ENCODE results near the gene CSRP3.

The CSRP3 gene

DNA sequence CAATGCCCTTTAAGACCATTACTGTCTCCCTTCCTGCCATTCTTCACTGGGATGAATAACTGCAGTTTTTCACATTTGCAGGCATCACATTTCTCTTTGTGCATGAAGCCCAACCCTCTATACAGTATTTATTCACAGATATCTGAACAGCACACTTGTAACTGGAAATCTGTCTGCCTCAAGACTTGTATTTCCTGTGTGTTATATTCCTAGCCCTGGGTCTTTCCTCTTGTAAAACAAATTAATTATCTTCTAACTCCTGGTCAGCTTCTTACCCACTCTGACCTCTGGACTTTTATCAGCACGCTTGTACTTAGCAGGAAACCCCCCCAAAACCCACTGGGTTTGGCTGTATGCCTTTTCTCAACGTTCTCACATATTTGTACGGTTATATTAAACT, 2.0 kb downstream of the CSRP3 start:
- H3K9me3 ChIP-seq (ENCODE audit: control insufficient read depth in 1 of 2, low read length in 2 of 2): no peaks in the 10 kb centered on the region
- H3K36me3 ChIP-seq (ENCODE audit: control insufficient read depth in 1 of 2, insufficient read depth in 2 of 2, low read length in 2 of 2): no peaks in the 10 kb centered on the region
- no peaks in the 10 kb centered on the region for H3K27me3 ChIP-seq (ENCODE audit: low read depth, low read length)
- no peak overlapping the region for H3K4me3 ChIP-seq (ENCODE audit: low read depth in 1 of 2, low read length in 2 of 2)
- H3K27ac ChIP-seq (ENCODE audit: low read length): no peak overlapping the region
- no peaks in the 10 kb centered on the region for H3K4me1 ChIP-seq (ENCODE audit: control insufficient read depth in 1 of 2, insufficient read depth in 2 of 2, low read length in 2 of 2)

DNA sequence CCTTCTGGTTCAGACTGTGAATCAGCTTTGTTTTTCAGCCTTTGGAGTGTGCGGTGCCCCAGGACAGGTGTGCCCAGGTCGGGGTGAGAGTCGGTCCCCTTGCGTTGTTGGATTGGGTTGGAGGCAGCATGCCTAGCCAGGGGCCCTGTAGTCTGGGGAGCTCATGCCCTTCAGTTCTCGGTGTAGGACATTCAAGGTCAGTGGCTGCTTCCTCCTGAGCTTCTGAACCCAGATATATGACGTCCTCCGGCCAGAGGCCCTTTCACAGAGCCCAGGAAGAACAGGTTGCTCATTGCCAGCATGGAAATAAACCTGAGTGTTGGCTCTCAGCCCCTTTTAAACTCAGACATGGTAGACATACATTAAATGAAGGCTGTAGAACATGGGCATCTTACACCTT, 2.7 kb downstream of the CSRP3 start:
- no peaks in the 10 kb centered on the region for H3K9me3 ChIP-seq (ENCODE audit: control insufficient read depth in 1 of 2, low read length in 2 of 2)
- no peaks in the 10 kb centered on the region for H3K36me3 ChIP-seq (ENCODE audit: control insufficient read depth in 1 of 2, insufficient read depth in 2 of 2, low read length in 2 of 2)
- H3K27me3 ChIP-seq (ENCODE audit: low read depth, low read length): no peaks in the 10 kb centered on the region
- H3K27ac ChIP-seq (ENCODE audit: low read length): no peak overlapping the region
- no peaks in the 10 kb centered on the region for H3K4me1 ChIP-seq (ENCODE audit: control insufficient read depth in 1 of 2, insufficient read depth in 2 of 2, low read length in 2 of 2)
- no peak overlapping the region for H3K4me3 ChIP-seq (ENCODE audit: low read depth in 1 of 2, low read length in 2 of 2)

DNA sequence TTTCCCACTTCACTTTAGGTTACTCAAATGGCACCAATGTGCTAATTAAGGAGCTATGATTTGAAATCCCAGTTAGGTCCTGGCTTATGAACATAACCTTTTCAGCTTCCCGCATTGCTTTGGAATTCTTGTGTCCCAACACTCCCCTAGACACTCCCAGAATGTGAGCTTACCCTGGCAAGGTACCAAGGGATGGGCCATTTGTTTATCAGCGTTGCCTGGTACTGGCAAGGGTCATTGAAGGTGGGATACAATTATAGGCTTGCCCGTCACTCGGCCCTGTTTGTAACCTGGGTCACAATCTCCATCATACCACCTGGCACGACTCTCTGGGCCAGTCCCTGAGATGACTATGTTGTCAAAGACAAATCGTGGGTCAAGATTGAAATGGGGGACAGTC, 5.4 kb downstream of the CSRP3 start:
- H3K27me3 ChIP-seq (ENCODE audit: low read depth, low read length): no peaks in the 10 kb centered on the region
- H3K36me3 ChIP-seq (ENCODE audit: control insufficient read depth in 1 of 2, insufficient read depth in 2 of 2, low read length in 2 of 2): no peaks in the 10 kb centered on the region
- no peak overlapping the region for H3K27ac ChIP-seq (ENCODE audit: low read length)
- no peaks in the 10 kb centered on the region for H3K4me1 ChIP-seq (ENCODE audit: control insufficient read depth in 1 of 2, insufficient read depth in 2 of 2, low read length in 2 of 2)
- no peak overlapping the region for H3K4me3 ChIP-seq (ENCODE audit: low read depth in 1 of 2, low read length in 2 of 2)
- no peaks in the 10 kb centered on the region for H3K9me3 ChIP-seq (ENCODE audit: control insufficient read depth in 1 of 2, low read length in 2 of 2)

DNA sequence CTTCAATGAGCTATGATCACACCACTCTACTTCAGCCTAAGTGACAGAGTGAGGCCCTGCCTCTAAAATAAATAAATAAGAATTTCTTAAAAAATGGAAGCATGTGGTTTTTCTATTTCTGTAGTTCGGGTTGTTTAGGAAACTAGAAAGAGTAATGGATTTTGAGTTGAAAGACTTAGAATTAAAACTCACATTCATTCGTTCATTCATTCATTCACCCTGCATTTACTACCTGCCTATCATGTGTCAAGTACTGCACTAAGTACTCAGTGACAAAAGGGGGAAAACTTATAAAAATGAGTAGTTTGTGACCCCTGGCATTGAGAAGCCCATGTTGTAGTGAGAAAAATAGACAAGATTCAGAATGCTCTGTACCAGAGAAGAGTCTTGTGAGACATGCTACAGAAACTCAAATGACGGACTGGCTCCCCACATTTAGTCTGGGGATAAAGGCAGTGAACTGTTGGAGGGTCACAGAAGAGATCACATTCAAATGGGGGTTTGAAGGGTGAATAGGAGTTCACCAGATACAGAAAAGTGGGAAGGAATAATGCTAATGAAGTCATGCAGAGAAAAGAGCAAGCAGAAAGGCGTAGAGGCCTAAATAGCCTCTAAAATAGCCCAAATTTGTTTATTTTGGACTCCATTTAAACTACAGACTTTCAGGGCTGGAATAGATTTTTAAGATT, 7.0 kb downstream of the CSRP3 start:
- no peaks in the 10 kb centered on the region for H3K4me1 ChIP-seq (ENCODE audit: control insufficient read depth in 1 of 2, insufficient read depth in 2 of 2, low read length in 2 of 2)
- H3K27ac ChIP-seq (ENCODE audit: low read length): no peak overlapping the region
- H3K27me3 ChIP-seq (ENCODE audit: low read depth, low read length): no peaks in the 10 kb centered on the region
- H3K9me3 ChIP-seq (ENCODE audit: control insufficient read depth in 1 of 2, low read length in 2 of 2): no peaks in the 10 kb centered on the region
- H3K36me3 ChIP-seq (ENCODE audit: control insufficient read depth in 1 of 2, insufficient read depth in 2 of 2, low read length in 2 of 2): no peaks in the 10 kb centered on the region
- no peak overlapping the region for H3K4me3 ChIP-seq (ENCODE audit: low read depth in 1 of 2, low read length in 2 of 2)

DNA sequence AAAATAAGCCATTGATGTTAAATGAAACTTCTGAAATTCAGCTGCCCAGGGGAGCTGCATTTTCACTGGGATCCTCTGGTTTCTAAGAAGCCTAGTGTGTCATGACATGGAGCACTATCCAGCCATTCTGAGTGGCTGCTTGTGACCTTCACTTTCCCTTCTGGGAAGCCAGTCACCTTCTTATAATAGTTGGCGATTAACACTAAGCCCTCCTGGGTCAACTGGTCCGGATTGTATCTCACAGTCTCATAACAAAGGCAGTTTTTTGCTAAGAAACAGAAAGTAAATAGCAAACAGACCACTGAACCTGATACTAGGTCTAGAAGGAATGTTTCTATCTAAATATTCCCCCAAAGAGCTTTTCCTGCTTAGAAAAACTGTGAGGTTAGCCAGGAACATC, 7.9 kb downstream of the CSRP3 start:
- no peak overlapping the region for H3K27ac ChIP-seq (ENCODE audit: low read length)
- H3K4me1 ChIP-seq (ENCODE audit: control insufficient read depth in 1 of 2, insufficient read depth in 2 of 2, low read length in 2 of 2): no peaks in the 10 kb centered on the region
- H3K36me3 ChIP-seq (ENCODE audit: control insufficient read depth in 1 of 2, insufficient read depth in 2 of 2, low read length in 2 of 2): no peaks in the 10 kb centered on the region
- no peaks in the 10 kb centered on the region for H3K27me3 ChIP-seq (ENCODE audit: low read depth, low read length)
- H3K4me3 ChIP-seq (ENCODE audit: low read depth in 1 of 2, low read length in 2 of 2): no peak overlapping the region
- no peaks in the 10 kb centered on the region for H3K9me3 ChIP-seq (ENCODE audit: control insufficient read depth in 1 of 2, low read length in 2 of 2)

DNA sequence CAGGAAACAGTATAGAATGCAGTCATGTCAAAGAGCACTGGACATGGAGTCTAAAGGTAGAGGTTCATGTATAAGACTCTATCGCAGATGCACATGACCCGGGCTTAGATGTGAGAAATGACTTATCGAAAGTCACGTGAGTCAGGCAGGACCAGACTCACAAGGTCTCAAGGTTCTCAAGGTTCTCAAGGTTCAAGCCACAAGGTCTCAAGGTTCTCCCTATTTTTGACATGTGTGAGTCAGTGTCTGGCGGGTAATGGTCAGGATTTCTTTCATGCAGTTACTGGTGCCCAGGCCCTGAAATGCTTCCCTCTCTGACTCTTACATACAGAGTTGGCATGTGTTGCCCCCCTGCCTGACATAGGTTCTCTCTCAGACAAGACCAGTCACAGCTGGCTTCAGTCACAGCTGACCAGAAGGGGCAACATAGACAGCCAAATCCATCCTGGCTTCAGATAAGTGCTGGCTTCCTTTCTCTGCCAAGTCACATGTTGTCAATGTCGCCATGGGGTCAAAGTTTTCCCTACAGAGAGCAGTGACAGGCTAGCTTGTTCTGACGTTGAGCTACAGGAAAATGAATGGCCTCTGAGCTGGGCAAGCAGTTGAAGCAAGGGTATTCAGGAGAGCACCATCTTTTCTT, 10.1 kb downstream of the CSRP3 start:
- Histone ChIP-seq H3K27ac (ENCODE audit: low read length) (no peak overlapping the region), H3K4me3 (ENCODE audit: low read depth in 1 of 2, low read length in 2 of 2) (no peak overlapping the region), H3K27me3 (ENCODE audit: low read depth, low read length) (no peaks in the 10 kb centered on the region), H3K4me1 (ENCODE audit: control insufficient read depth in 1 of 2, insufficient read depth in 2 of 2, low read length in 2 of 2) (no peaks in the 10 kb centered on the region), H3K36me3 (ENCODE audit: control insufficient read depth in 1 of 2, insufficient read depth in 2 of 2, low read length in 2 of 2) (no peaks in the 10 kb centered on the region), H3K9me3 (ENCODE audit: control insufficient read depth in 1 of 2, low read length in 2 of 2) (no peaks in the 10 kb centered on the region)

DNA sequence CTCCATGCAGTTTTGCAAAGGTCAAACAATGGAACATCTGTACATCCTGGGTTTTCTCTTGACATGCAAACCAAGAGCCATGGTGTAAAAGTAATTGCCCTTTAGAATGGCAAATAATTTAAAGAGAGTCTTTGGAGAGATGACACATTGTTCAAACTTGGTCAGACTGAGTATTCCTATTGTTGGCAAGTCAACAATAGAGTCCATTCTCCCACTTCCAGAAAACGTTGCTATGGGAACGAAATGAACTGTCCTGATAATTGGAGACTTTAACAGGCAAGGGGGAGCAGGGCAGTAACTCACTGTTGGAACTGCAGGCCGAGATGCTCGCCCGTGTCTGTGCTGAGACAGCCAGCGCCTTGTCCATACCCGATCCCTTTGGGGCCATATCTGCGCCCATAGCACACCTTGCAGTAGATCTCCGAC, 13.9 kb downstream of the CSRP3 start:
- Histone ChIP-seq H3K27me3 (ENCODE audit: low read depth, low read length) (no peaks in the 10 kb centered on the region), H3K4me1 (ENCODE audit: control insufficient read depth in 1 of 2, insufficient read depth in 2 of 2, low read length in 2 of 2) (no peaks in the 10 kb centered on the region), H3K4me3 (ENCODE audit: low read depth in 1 of 2, low read length in 2 of 2) (no peak overlapping the region), H3K9me3 (ENCODE audit: control insufficient read depth in 1 of 2, low read length in 2 of 2) (no peaks in the 10 kb centered on the region), H3K36me3 (ENCODE audit: control insufficient read depth in 1 of 2, insufficient read depth in 2 of 2, low read length in 2 of 2) (no peaks in the 10 kb centered on the region), H3K27ac (ENCODE audit: low read length) (no peak overlapping the region)

DNA sequence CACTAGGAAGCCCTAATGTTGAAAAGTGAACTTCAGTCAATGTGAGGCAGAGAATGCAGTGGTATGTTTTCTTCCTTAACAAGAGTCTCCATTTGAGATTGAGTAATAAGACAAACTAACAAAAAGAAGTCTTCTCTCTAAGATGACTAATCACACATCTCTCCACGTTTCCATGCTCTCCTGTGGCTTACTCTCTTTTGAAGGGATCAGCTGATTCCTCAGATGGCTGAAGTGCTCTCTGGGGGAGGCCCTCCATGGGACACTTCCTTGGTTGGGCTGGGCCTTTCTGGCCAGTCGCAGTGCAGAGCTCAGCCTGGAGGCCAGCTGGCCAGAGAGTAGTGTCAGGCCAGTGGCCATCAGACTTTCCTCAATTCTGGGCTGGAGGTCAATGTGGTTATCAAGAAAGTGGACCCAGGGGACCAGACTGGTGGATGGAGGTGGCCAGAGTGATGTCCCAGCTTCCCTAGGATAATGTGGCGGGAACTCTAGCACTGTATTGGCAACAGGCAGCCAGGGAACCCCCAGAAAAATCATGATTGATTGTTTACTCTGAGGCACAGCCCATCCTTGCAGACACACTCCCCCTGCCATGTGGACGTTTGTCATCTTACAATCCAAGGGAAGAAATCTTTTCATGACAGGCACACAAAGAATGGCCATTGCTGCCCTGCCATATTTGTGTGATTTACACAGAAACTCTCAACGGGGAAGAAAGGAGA, 14.5 kb downstream of the CSRP3 start:
- Histone ChIP-seq H3K27ac (ENCODE audit: low read length) (no peak overlapping the region), H3K9me3 (ENCODE audit: control insufficient read depth in 1 of 2, low read length in 2 of 2) (no peaks in the 10 kb centered on the region), H3K4me3 (ENCODE audit: low read depth in 1 of 2, low read length in 2 of 2) (no peak overlapping the region), H3K36me3 (ENCODE audit: control insufficient read depth in 1 of 2, insufficient read depth in 2 of 2, low read length in 2 of 2) (no peaks in the 10 kb centered on the region), H3K4me1 (ENCODE audit: control insufficient read depth in 1 of 2, insufficient read depth in 2 of 2, low read length in 2 of 2) (no peaks in the 10 kb centered on the region), H3K27me3 (ENCODE audit: low read depth, low read length) (no peaks in the 10 kb centered on the region)

DNA sequence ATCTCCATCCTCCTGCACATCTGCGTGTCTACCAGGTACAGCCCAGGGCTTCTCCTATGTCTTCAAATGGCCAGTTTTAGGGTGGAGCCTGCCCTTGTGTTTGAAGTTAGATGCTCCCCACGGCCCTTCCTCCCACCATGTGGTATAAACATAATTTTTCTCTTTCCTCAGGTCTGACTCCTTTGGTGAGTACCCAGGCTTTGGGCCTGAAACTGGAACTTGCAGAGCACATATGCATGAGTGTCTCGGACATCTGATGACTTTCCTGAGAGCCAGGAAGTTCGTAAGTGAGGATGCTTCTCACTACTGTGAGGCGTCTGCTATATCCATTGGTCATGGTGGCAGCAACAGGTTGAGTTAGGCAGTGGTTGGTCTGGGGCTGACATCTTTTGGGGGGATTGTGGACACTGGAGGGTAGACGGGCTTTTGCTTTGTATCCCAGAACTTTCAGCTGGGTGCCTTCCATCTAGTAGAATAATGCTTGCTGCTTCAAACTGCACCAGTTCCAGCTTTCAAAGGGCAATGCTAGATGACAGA, 16.2 kb downstream of the CSRP3 start:
- Histone ChIP-seq H3K27ac (ENCODE audit: low read length) (no peak overlapping the region), H3K27me3 (ENCODE audit: low read depth, low read length) (no peaks in the 10 kb centered on the region), H3K9me3 (ENCODE audit: control insufficient read depth in 1 of 2, low read length in 2 of 2) (no peaks in the 10 kb centered on the region), H3K4me1 (ENCODE audit: control insufficient read depth in 1 of 2, insufficient read depth in 2 of 2, low read length in 2 of 2) (no peaks in the 10 kb centered on the region), H3K36me3 (ENCODE audit: control insufficient read depth in 1 of 2, insufficient read depth in 2 of 2, low read length in 2 of 2) (no peaks in the 10 kb centered on the region), H3K4me3 (ENCODE audit: low read depth in 1 of 2, low read length in 2 of 2) (no peak overlapping the region)

DNA sequence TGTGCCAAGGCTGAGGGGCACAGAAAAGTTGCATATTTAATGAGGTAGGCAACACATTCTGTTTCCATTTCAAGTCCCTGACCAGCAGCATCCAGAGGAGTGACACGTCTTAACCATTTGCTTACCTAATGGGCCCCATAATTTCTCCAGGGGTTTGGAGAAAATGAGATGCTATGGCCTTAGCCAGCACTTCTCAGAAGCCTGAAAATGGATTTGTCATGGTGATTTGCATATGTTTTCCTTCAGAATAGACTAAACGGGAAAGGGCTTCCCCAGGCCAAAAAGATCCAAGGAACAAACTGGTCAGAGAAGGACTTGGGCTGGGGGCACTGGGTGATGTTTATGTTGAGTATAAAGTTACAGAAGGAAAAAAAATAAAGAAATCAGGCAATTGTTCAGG, 16.7 kb downstream of the CSRP3 start:
- Histone ChIP-seq H3K27ac (ENCODE audit: low read length) (no peak overlapping the region), H3K4me1 (ENCODE audit: control insufficient read depth in 1 of 2, insufficient read depth in 2 of 2, low read length in 2 of 2) (no peaks in the 10 kb centered on the region), H3K4me3 (ENCODE audit: low read depth in 1 of 2, low read length in 2 of 2) (no peak overlapping the region), H3K36me3 (ENCODE audit: control insufficient read depth in 1 of 2, insufficient read depth in 2 of 2, low read length in 2 of 2) (peaks cover 0 to 2% of the 10 kb centered on the region in 2 donors), H3K9me3 (ENCODE audit: control insufficient read depth in 1 of 2, low read length in 2 of 2) (no peaks in the 10 kb centered on the region), H3K27me3 (ENCODE audit: low read depth, low read length) (no peaks in the 10 kb centered on the region)

DNA sequence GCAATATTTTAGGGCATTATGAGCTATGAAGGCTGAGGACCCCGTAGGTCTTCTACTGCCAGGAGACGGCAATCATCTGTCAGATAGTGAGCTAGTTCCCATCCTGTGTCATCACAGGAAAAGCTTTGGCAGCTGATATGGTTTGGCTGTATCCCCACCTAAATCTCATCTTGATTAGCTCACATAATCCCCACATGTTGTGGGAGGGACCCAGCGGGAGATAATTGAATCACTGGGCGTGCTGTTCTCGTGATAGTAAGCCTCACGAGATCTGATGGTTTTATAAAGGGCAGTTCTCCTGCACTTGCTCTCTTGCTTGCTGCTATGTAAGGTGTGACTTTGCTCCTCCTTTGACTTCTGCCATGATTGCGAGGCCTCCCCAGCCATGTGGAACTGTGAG, 18.1 kb downstream of the CSRP3 start:
- H3K9me3 ChIP-seq (ENCODE audit: control insufficient read depth in 1 of 2, low read length in 2 of 2): no peaks in the 10 kb centered on the region
- no peak overlapping the region for H3K4me3 ChIP-seq (ENCODE audit: low read depth in 1 of 2, low read length in 2 of 2)
- H3K4me1 ChIP-seq (ENCODE audit: control insufficient read depth in 1 of 2, insufficient read depth in 2 of 2, low read length in 2 of 2): no peaks in the 10 kb centered on the region
- no peak overlapping the region for H3K27ac ChIP-seq (ENCODE audit: low read length)
- H3K27me3 ChIP-seq (ENCODE audit: low read depth, low read length): no peaks in the 10 kb centered on the region
- H3K36me3 ChIP-seq (ENCODE audit: control insufficient read depth in 1 of 2, insufficient read depth in 2 of 2, low read length in 2 of 2): peaks cover 0 to 4% of the 10 kb centered on the region in 2 donors
